RWPE2 (cell line): ENCODE data around the gene MKNK2.

ENCODE experiments used
- ATAC-seq: fragments of 200-7000 bp; cut with Tn5 transposase; 3 replicates; pipeline ENCODE4 v1.9.1; 2021; ENCODE audit warnings: low read depth
- DNase-seq: peaks from one replicate; pipeline ENCODE4 v3.0.0-alpha.2; 2020; ENCODE audit warnings: low spot score
- H3K27ac ChIP-seq: fragments of 450-650 bp; 2 replicates; pipeline ENCODE4 v1.5.1; 2017; ENCODE audit warnings: mild to moderate bottlenecking; ENCODE audit not compliant: poor library complexity, severe bottlenecking
- H3K27me3 ChIP-seq: fragments of 250-450 bp; sonication (Bioruptor Pico); 2 replicates; pipeline ENCODE4 v1.5.1; 2021; ENCODE audit warnings: mild to moderate bottlenecking, moderate library complexity; ENCODE audit not compliant: insufficient read depth, poor library complexity, severe bottlenecking
- H3K36me3 ChIP-seq: fragments of 250-450 bp; sonication (Bioruptor Pico); 2 replicates; pipeline ENCODE4 v1.5.1; 2020; ENCODE audit warnings: low read depth, mild to moderate bottlenecking, moderate library complexity
- H3K4me1 ChIP-seq: fragments of 250-450 bp; sonication (Bioruptor Pico); 2 replicates; pipeline ENCODE4 v1.5.1; 2021; ENCODE audit warnings: mild to moderate bottlenecking, moderate library complexity; ENCODE audit not compliant: insufficient read depth, poor library complexity, severe bottlenecking
- H3K4me3 ChIP-seq: fragments of 250-450 bp; sonication (Bioruptor Pico); 2 replicates; pipeline ENCODE4 v1.5.1; 2021; ENCODE audit warnings: mild to moderate bottlenecking, moderate library complexity; ENCODE audit not compliant: severe bottlenecking
- H3K9me3 ChIP-seq: fragments of 250-450 bp; sonication (Bioruptor Pico); 2 replicates; pipeline ENCODE4 v1.5.1; 2021; ENCODE audit warnings: mild to moderate bottlenecking, moderate library complexity; ENCODE audit not compliant: severe bottlenecking
- TF ChIP-seq, protein P1 (sequence below): fragments of 450-650 bp; IDR thresholded peaks from one replicate; pipeline ENCODE4 v1.5.1; 2017; ENCODE audit warnings: mild to moderate bottlenecking, moderate library complexity; ENCODE audit not compliant: poor library complexity, severe bottlenecking

Gene MKNK2

DNA sequence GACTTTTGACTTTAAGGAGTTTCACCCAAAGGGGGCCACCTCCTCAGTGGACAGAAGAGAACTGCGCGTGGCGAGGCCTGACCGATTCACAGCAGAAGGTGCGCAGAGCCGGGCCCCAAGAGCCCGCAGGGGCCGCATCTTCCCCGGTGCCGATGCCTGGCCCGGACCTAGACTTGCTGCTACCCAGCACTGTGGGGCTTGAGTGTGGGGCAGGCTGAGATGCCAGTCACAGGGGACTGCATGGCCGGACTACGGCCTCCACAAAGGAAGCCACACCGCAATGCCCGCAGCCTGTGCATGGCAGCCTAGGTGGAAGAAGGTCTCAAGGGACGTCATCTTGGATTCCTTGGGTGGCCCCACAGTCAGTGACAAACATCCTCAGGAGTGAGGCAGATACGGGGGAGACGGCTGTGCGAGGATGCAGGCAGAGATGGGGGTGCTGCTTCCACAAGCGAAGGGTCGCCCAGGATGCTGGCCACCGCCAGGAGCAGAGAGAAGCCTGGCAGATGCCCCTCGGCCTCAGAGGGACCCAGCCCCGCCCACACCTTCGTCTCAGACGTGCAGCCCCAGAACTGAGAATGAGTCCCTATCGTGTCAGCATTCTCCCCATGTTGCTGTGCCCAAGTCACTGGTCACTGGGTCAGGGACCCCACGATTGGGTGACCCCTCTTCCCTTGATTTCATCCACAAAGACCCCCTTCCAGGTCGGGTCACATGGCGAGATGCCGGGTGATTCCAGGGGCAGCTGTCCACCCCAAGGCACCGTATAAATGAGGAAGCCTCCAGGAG lies 28.2 kb upstream of the MKNK2 start:
- DNase-seq: no peak
- Histone ChIP-seq H3K27me3 (no peaks in the 10 kb centered on the region), H3K27ac (no peak overlapping the region), H3K9me3 (no peaks in the 10 kb centered on the region), H3K4me1 (peaks cover 12% of the 10 kb centered on the region), H3K4me3 (no peak overlapping the region), H3K36me3 (peaks cover 90% of the 10 kb centered on the region)
- no peak for ATAC-seq
- TF ChIP-seq, protein P1, sequence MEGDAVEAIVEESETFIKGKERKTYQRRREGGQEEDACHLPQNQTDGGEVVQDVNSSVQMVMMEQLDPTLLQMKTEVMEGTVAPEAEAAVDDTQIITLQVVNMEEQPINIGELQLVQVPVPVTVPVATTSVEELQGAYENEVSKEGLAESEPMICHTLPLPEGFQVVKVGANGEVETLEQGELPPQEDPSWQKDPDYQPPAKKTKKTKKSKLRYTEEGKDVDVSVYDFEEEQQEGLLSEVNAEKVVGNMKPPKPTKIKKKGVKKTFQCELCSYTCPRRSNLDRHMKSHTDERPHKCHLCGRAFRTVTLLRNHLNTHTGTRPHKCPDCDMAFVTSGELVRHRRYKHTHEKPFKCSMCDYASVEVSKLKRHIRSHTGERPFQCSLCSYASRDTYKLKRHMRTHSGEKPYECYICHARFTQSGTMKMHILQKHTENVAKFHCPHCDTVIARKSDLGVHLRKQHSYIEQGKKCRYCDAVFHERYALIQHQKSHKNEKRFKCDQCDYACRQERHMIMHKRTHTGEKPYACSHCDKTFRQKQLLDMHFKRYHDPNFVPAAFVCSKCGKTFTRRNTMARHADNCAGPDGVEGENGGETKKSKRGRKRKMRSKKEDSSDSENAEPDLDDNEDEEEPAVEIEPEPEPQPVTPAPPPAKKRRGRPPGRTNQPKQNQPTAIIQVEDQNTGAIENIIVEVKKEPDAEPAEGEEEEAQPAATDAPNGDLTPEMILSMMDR: no peak

DNA sequence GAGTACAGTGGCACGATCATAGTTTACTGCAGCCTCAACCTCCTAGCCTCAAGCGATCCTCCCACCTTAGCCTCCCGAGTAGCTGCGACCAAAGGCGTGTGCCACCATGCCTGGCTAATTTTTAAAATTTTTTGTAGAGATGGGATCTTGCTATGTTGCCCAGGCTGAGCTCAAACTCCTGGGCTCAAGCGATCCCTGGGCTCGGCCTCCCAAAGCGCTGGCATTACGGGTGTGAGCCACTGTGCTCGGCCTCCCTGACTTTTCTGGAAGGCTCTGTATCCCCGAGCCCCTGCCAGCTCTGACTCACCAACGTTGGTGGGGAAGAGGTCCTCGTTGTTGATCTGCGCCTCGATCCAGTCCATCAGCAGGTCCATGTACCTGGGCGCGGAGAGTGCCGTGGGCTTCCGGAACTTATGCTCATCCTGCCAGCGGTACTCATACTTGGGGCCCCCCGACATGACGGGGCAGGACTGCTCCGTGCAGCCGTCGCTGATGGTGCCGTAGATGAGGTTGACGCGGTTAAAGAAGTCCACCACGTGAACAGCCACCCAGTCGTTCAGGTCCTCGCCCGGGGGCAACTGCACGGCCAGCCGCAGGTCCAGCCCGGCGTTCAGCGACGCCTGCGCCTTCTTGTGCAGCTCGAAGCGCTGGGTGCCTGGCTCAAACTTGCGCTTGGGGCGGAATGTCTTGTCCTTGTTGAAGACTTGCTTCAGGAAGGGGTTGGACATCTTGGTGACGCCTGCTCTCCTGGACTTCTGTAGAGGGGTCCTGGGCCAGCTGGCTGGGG lies 27.0 kb upstream of the MKNK2 start:
- TF ChIP-seq, protein P1: no peak
- H3K4me1 ChIP-seq: peaks cover 9% of the 10 kb centered on the region
- peaks cover 90% of the 10 kb centered on the region for H3K36me3 ChIP-seq

GRCh38 chr19:2077398-2077797 lies 26.4 kb upstream of the MKNK2 start:
- ATAC-seq (no peak), DNase-seq (no peak)
- Histone ChIP-seq H3K4me1 (peaks cover 9% of the 10 kb centered on the region), H3K27ac (no peak overlapping the region), H3K9me3 (no peaks in the 10 kb centered on the region), H3K27me3 (no peaks in the 10 kb centered on the region), H3K36me3 (peaks cover 90% of the 10 kb centered on the region), H3K4me3 (no peak overlapping the region)
- TF ChIP-seq, protein P1: no peak

More for the DNA sequence above, 27.0 kb upstream of the MKNK2 start:
- DNase-seq (no peak), ATAC-seq (no peak)
- H3K27ac ChIP-seq: no peak overlapping the region
- no peaks in the 10 kb centered on the region for H3K27me3 ChIP-seq
- no peaks in the 10 kb centered on the region for H3K9me3 ChIP-seq
- no peak overlapping the region for H3K4me3 ChIP-seq

- DNase-seq (no peak), ATAC-seq (no peak)
- Histone ChIP-seq H3K36me3 (peaks cover 90% of the 10 kb centered on the region), H3K27me3 (no peaks in the 10 kb centered on the region), H3K4me3 (no peak overlapping the region), H3K9me3 (no peaks in the 10 kb centered on the region), H3K4me1 (peaks cover 9% of the 10 kb centered on the region), H3K27ac (no peak overlapping the region)
- TF ChIP-seq, protein P1: no peak
Observed at GRCh38 chr19:2076526-2076944, 25.5 kb upstream of the MKNK2 start.
